NCI-H2227 (cell line): ENCODE data around the gene PDCD2L.
"Not testable (repeated sequence)": the region's sequence is repeated elsewhere in the genome, so short reads cannot be mapped to it uniquely, and the experiment has no call there.

ENCODE experiments used
- DNase-seq: peaks from one replicate; lab custom pipeline; 2025; ENCODE audit not compliant: unreplicated experiment; lab: John Stamatoyannopoulos, UW

Gene PDCD2L

GRCh38 chr19:34373601-34374288, 30.5 kb upstream of the PDCD2L start:
- DNase-seq = no peak

GRCh38 chr19:34375598-34375997, 28.6 kb upstream of the PDCD2L start:
- no peak for DNase-seq

GRCh38 chr19:34380639-34381241, 23.5 kb upstream of the PDCD2L start:
- DNase-seq = no peak

GRCh38 chr19:34381399-34382251, 22.6 kb upstream of the PDCD2L start:
- DNase-seq = no peak

DNA sequence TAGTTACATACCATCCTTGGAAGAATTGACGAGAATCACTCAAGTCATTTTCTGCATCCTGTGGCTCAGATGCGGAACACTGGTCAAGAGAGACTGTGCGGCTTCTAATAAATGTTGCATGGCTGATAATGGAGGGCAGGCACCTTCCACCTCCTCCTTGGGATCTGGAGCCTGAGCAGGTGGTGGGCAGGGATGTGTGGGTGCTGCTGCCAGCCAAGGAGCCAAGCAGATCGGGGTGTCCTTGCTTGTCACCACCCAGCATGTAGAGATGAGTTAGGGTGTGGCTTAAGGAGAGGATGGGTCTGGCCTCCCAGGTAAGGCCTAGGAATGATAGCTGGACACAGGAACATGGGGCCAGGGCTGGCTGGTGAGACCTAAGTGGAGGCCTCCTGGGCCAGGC, 21.7 kb upstream of the PDCD2L start:
- no peak for DNase-seq

- no peak for DNase-seq
Observed at GRCh38 chr19:34383599-34383998, 20.6 kb upstream of the PDCD2L start.

DNA sequence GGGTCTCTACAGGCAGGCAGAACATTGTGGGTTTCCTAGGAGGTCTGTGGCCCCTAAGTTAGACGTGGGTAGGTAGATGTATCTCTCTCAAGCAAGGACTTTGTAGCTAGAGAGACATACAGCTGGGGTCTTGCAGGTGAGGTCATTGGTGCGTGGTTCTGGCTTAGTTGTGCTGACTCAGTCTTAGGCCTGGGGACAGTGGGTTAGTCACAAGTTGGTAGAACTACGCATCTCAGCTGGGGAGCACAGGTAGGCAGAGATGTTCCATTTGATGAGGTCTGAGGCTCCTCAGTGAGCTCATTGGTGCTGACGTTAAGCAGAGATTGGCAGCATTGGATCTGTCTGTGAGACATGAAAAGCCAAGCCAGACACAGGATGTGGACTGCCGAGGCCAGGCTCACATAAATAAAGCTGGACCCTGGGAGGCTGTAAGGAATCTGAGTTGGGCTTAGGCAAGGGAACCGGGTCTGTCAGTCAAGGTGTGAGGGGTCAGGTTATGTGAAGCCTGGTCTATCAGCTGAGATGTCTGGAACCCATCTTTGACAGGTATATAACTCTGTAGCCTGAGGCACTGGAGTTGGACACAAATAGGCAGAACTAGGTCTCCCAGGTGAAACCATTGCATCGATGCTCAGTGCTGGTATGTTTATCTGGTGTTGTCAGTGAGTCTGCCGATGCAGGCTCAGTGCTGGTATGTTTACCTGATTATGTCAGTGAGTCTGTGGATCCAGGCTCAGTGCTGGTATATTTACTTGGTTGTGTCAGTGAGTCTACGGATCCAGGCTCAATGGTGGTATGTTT, 17.4 kb upstream of the PDCD2L start:
- no peak for DNase-seq

GRCh38 chr19:34387446-34387810, 16.8 kb upstream of the PDCD2L start:
- DNase-seq = no peak

GRCh38 chr19:34388745-34389144, 15.5 kb upstream of the PDCD2L start:
- DNase-seq = not testable (repeated sequence)

GRCh38 chr19:34391813-34392212, 12.4 kb upstream of the PDCD2L start:
- DNase-seq = no peak

- no peak for DNase-seq
Observed at GRCh38 chr19:34393031-34393430, 11.2 kb upstream of the PDCD2L start.

DNA sequence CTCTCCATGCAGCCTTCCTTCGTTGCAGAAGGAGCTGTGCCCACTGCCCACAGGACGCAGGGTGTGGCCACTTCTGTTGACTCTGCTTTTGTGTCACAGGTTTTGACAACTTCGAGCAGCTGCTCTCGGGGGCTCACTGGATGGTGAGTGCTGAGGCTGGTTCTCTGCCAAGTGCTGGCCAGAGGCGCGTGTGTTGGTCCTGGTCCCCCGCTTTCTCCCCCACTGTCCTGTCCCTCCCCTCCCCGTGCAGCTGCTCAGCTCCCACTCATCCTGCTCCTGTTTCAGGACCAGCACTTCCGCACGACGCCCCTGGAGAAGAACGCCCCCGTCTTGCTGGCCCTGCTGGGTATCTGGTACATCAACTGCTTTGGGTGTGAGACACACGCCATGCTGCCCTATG, 10.6 kb upstream of the PDCD2L start:
- DNase-seq = no peak

- DNase-seq = no peak
Observed at GRCh38 chr19:34397853-34398252, 6.3 kb upstream of the PDCD2L start.

DNA sequence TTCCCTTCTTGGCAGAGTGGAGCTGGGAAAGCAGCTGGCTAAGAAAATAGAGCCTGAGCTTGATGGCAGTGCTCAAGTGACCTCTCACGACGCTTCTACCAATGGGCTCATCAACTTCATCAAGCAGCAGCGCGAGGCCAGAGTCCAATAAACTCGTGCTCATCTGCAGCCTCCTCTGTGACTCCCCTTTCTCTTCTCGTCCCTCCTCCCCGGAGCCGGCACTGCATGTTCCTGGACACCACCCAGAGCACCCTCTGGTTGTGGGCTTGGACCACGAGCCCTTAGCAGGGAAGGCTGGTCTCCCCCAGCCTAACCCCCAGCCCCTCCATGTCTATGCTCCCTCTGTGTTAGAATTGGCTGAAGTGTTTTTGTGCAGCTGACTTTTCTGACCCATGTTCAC, 4.3 kb upstream of the PDCD2L start:
- no peak for DNase-seq

- not testable (repeated sequence) for DNase-seq
Observed at GRCh38 chr19:34400844-34401243, 3.4 kb upstream of the PDCD2L start.

GRCh38 chr19:34402074-34402600, 2.1 kb upstream of the PDCD2L start:
- no peak for DNase-seq

- no peak for DNase-seq
Observed at GRCh38 chr19:34403784-34404108, 453 bp upstream of the PDCD2L start.

DNA sequence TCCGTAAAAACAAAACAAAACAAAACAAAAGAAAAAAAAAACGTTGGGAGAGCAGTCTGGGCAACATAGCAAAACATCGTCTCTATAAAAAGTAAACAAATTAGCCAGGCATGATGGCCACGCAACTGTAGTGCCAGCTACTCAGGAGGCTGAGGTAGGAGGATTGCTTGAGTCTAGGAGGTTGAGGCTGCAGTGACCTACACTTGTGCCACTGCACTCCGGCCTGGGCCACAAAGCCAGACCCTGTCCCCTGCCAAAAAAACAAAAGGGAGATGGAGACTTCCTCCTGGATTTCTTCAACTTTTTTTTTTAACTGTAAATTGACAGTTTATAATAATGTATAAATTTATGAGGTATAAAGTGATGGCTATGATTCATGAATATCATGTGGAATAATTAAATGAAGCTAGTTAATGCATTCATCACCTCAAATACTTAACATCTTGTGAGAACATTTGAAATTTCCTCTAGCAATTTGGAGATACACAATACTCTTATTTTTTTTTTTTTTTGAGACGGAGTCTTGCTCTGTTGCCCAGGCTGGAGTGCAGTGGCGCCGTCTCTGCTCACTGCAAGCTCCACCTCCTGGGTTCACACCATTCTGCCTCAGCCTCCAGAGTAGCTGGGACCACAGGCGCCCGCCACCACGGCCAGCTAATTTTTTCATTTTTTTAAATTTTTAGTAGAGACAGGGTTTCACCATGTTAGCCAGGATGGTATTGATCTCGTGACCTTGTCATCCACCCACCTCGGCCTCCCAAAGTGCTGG, 1.9 kb downstream of the PDCD2L start:
- no peak for DNase-seq

- DNase-seq = no peak
Observed at GRCh38 chr19:34408411-34408810, 4.2 kb downstream of the PDCD2L start.
